Body of pancreas (tissue), 4 donors: Measurements from ENCODE around the gene RGS11.
"Not testable (repeated sequence)": the region's sequence is repeated elsewhere in the genome, so short reads cannot be mapped to it uniquely, and the experiment has no call there.

Experiments used
- POLR2A ChIP-seq, 3 donors: fragments of 450-650 bp; IDR thresholded peaks; one replicate each; pipeline ENCODE4 v1.6.1; 2016; ENCODE audit warnings: antibody characterized with exemption in 3 of 3, mild to moderate bottlenecking in 2 of 3
- TF ChIP-seq, protein P1 (sequence below), 7 experiments: fragments of 450-650 bp in 4 of 7; fragments of 200-600 bp in 3 of 7; sonication (generic) in 3 of 7; IDR thresholded peaks; one replicate each; pipeline ENCODE4 v1.5.1; 2016 to 2019; ENCODE audit warnings: antibody characterized with exemption in 7 of 7

DNA sequence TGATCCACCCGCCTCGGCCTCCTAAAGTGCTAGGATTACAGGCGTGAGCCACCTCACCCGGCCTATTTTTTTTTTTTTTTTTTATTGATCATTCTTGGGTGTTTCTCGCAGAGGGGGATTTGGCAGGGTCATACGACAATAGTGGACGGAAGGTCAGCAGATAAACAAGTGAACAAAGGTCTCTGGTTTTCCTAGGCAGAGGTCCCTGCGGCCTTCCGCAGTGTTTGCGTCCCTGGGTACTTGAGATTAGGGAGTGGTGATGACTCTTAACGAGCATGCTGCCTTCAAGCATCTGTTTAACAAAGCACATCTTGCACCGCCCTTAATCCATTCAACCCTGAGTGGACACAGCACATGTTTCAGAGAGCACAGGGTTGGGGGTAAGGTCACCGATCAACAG is 17.7 kb downstream of the RGS11 start:
- TF ChIP-seq, protein P1, sequence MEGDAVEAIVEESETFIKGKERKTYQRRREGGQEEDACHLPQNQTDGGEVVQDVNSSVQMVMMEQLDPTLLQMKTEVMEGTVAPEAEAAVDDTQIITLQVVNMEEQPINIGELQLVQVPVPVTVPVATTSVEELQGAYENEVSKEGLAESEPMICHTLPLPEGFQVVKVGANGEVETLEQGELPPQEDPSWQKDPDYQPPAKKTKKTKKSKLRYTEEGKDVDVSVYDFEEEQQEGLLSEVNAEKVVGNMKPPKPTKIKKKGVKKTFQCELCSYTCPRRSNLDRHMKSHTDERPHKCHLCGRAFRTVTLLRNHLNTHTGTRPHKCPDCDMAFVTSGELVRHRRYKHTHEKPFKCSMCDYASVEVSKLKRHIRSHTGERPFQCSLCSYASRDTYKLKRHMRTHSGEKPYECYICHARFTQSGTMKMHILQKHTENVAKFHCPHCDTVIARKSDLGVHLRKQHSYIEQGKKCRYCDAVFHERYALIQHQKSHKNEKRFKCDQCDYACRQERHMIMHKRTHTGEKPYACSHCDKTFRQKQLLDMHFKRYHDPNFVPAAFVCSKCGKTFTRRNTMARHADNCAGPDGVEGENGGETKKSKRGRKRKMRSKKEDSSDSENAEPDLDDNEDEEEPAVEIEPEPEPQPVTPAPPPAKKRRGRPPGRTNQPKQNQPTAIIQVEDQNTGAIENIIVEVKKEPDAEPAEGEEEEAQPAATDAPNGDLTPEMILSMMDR (IDR thresholded peaks at IDR 0.05), result not testable (repeated sequence)
- not testable (repeated sequence) for TF ChIP-seq POLR2A (IDR thresholded peaks at IDR 0.05)
